Suprapubic skin (tissue), 4 donors: ENCODE measurements around the gene GLIS1. TPM values are rescaled to one million over a fixed set of nuclear protein-coding genes. Genes with fewer than 3 reads are reported as not detected.

Source experiments
- DNase-seq, 2 donors: peaks; one replicate each; pipeline ENCODE4 v3.0.0-alpha.2; 2019; ENCODE audit warnings: low spot score in 2 of 2
- H3K27ac ChIP-seq: fragments of 200-600 bp; sonication (generic); one replicate; pipeline ENCODE4 v1.5.1; 2019
- H3K27me3 ChIP-seq: fragments of 200-600 bp; sonication (generic); one replicate; pipeline ENCODE4 v1.5.1; 2019
- H3K36me3 ChIP-seq: fragments of 200-600 bp; sonication (generic); one replicate; pipeline ENCODE4 v1.5.1; 2019
- H3K4me1 ChIP-seq: fragments of 200-600 bp; sonication (generic); one replicate; pipeline ENCODE4 v1.5.1; 2019
- H3K4me3 ChIP-seq: fragments of 200-600 bp; sonication (generic); one replicate; pipeline ENCODE4 v1.5.1; 2019; ENCODE audit warnings: mild to moderate bottlenecking
- H3K9me3 ChIP-seq: fragments of 200-600 bp; sonication (generic); one replicate; pipeline ENCODE4 v1.5.1; 2019
- CTCF ChIP-seq, 2 donors: fragments of 200-600 bp in 1 of 2; fragments of 450-650 bp in 1 of 2; sonication (generic) in 1 of 2; IDR thresholded peaks; one replicate each; pipeline ENCODE4 v1.5.1; 2016 to 2019; ENCODE audit warnings: antibody characterized with exemption in 2 of 2, mild to moderate bottlenecking in 1 of 2, moderate library complexity in 1 of 2
- EP300 ChIP-seq: sonication (generic); formaldehyde crosslinking; IDR thresholded peaks from one replicate; pipeline ENCODE4 v1.6.1; 2017; ENCODE audit warnings: antibody characterized with exemption
- POLR2A ChIP-seq, 2 donors: fragments of 450-650 bp; IDR thresholded peaks; one replicate each; pipeline ENCODE4 v1.6.1; 2017; ENCODE audit warnings: antibody characterized with exemption in 2 of 2, mild to moderate bottlenecking in 2 of 2, moderate library complexity in 2 of 2
- POLR2AphosphoS5 ChIP-seq, 3 donors: sonication (generic); formaldehyde crosslinking; IDR thresholded peaks; one replicate each; pipeline ENCODE4 v1.6.1; 2017; ENCODE audit warnings: antibody characterized with exemption in 3 of 3
- WGBS: methylation state at CpG from one replicate; pipeline ENCODE4 v1.1.5; 2018; 5-methylcytosine and 5-hydroxymethylcytosine counted together
- total RNA-seq, 4 donors: library from RNA; depleted of rRNA; stranded (reverse); fragments of >200 nt; gene quantifications; one replicate each; pipeline ENCODE4 v1.1.0, GENCODE V29; 2016

The GLIS1 gene
- total RNA-seq, 4 donors from 2014 or later: 0.34 to 1.5 (median 0.59) TPM

DNA sequence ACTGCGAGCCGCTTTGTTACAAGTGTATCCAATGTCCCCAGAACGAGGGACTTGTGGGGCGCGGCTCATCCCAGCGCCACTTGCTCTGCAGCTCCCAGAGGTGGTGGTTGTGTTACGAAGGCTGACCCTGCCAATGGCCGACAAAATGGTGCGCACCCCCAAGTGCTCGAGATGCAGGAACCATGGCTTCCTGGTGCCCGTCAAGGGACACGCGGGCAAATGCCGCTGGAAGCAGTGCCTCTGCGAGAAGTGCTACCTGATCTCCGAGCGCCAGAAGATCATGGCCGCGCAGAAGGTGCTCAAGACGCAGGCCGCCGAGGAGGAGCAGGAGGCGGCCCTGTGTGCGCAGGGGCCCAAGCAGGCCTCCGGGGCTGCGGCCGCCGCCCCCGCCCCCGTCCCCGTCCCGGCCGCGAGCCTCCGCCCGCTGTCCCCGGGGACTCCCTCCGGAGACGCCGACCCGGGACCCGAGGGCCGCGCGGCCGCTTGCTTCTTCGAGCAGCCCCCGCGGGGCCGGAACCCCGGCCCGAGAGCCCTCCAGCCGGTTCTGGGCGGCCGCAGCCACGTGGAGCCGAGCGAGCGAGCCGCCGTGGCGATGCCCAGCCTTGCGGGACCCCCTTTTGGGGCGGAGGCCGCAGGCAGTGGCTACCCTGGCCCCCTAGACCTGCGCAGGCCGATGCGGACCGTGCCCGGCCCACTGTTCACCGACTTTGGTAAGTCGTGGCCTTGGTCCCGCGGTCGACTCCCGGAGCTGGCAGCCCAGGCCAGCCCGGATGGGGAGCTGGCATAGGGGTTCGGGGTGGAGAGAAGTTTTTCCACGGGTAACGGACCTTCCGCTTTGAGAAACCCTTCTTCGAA, 279.4 kb downstream of the GLIS1 start, which contains the start of gene DMRTB1:
DMRTB1 (plus strand) TSS at position 79 of the 855 bp plus-strand sequence; CDS start at position 134, 55 bp downstream.
- Histone ChIP-seq H3K4me1 (no peaks in the 10 kb centered on the region), H3K4me3 (no peak within 1 kb of the TSS), H3K36me3 (no peaks in the 10 kb centered on the region), H3K9me3 (no peaks in the 10 kb centered on the region), H3K27ac (no peak within 1 kb of the TSS), H3K27me3 (peaks cover 3% of the 10 kb centered on the region)
- no peak for DNase-seq
- 97% methylated on average over 17 of the region's 82 CpGs for WGBS
- TF ChIP-seq EP300 (no peak), POLR2A (IDR thresholded peaks at IDR 0.05) (no peak), POLR2AphosphoS5 (IDR thresholded peaks at IDR 0.05) (no peak), CTCF (IDR thresholded peaks at IDR 0.05) (no peak)

GRCh38 chr1:53458634-53459033, 280.3 kb downstream of the GLIS1 start:
- H3K9me3 ChIP-seq: no peaks in the 10 kb centered on the region
- no peaks in the 10 kb centered on the region for H3K4me1 ChIP-seq
- H3K4me3 ChIP-seq: no peak overlapping the region
- no peak overlapping the region for H3K27ac ChIP-seq
- H3K27me3 ChIP-seq: peaks cover 7% of the 10 kb centered on the region
- no peak for DNase-seq
- H3K36me3 ChIP-seq: no peaks in the 10 kb centered on the region
- TF ChIP-seq EP300: no peak
- TF ChIP-seq POLR2A (IDR thresholded peaks at IDR 0.05): no peak
- no peak for TF ChIP-seq POLR2AphosphoS5 (IDR thresholded peaks at IDR 0.05)
- TF ChIP-seq CTCF (IDR thresholded peaks at IDR 0.05): no peak
- 75% methylated on average over 3 of the region's 3 CpGs for WGBS

Other genes starting within 250 kb of the GLIS1 start
- gene NDC1, start 99.1 kb upstream of the GLIS1 start, total RNA-seq: 10 to 100 TPM; 13.5 to 19.4 (median 15.1) TPM
- gene YIPF1, start 150.6 kb upstream of the GLIS1 start, total RNA-seq: 10 to 100 TPM; 14.9 to 26.1 (median 23.5) TPM
- not detected for gene DIO1, start 155.0 kb upstream of the GLIS1 start, total RNA-seq
- gene IFT25, start 206.5 kb upstream of the GLIS1 start, total RNA-seq: 10 to 100 TPM in 3 of 4 donors, 1 to 10 TPM in 1; 8.8 to 36.5 (median 13.8) TPM
- gene LRRC42, start 207.2 kb upstream of the GLIS1 start, total RNA-seq: 10 to 100 TPM; 22.2 to 31.1 (median 28.3) TPM